Panc1 (cell line): ENCODE results near the gene CNTNAP4.

Experiments used
- POLR2AphosphoS5 ChIP-seq: IDR thresholded peaks from 2 replicates; pipeline ENCODE4 v1.6.1; 2012; ENCODE audit warnings: mild to moderate bottlenecking, low read depth, low read length, moderate library complexity
- TF ChIP-seq, protein P1 (sequence below): fragments of 450-650 bp; IDR thresholded peaks from 2 replicates; pipeline ENCODE4 v1.5.1; 2017; ENCODE audit warnings: mild to moderate bottlenecking
- TF ChIP-seq, protein P2 (sequence below), 2 experiments: IDR thresholded peaks; 2 replicates each; pipeline ENCODE4 v1.6.1; 2011 to 2012; ENCODE audit warnings: low read depth in 2 of 2, control low read depth in 1 of 2, low read length in 1 of 2, mild to moderate bottlenecking in 1 of 2, moderate library complexity in 1 of 2; ENCODE audit not compliant: insufficient read depth in 1 of 2

DNA sequence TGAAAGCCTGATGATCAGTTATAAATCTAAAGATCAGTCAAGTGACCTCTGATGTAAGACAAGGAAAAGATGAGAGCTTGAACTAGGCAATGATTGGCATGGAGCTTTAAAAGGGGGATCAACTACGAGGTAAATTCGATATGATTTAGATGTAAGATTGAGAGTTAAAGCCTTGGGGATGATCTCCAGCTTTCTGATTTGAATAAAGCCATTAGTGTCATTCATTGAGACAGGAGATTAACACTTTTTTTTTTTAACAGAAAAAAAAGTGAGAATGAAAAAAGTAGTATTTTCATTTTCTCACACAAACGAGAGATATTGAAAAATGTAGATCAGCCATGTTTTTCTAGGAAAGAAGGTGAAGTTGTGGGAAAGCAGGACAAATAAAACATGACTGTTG lies 225.4 kb downstream of the CNTNAP4 start:
- TF ChIP-seq, protein P1, sequence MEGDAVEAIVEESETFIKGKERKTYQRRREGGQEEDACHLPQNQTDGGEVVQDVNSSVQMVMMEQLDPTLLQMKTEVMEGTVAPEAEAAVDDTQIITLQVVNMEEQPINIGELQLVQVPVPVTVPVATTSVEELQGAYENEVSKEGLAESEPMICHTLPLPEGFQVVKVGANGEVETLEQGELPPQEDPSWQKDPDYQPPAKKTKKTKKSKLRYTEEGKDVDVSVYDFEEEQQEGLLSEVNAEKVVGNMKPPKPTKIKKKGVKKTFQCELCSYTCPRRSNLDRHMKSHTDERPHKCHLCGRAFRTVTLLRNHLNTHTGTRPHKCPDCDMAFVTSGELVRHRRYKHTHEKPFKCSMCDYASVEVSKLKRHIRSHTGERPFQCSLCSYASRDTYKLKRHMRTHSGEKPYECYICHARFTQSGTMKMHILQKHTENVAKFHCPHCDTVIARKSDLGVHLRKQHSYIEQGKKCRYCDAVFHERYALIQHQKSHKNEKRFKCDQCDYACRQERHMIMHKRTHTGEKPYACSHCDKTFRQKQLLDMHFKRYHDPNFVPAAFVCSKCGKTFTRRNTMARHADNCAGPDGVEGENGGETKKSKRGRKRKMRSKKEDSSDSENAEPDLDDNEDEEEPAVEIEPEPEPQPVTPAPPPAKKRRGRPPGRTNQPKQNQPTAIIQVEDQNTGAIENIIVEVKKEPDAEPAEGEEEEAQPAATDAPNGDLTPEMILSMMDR, result no peak
- no peak for TF ChIP-seq POLR2AphosphoS5
- TF ChIP-seq, protein P2, sequence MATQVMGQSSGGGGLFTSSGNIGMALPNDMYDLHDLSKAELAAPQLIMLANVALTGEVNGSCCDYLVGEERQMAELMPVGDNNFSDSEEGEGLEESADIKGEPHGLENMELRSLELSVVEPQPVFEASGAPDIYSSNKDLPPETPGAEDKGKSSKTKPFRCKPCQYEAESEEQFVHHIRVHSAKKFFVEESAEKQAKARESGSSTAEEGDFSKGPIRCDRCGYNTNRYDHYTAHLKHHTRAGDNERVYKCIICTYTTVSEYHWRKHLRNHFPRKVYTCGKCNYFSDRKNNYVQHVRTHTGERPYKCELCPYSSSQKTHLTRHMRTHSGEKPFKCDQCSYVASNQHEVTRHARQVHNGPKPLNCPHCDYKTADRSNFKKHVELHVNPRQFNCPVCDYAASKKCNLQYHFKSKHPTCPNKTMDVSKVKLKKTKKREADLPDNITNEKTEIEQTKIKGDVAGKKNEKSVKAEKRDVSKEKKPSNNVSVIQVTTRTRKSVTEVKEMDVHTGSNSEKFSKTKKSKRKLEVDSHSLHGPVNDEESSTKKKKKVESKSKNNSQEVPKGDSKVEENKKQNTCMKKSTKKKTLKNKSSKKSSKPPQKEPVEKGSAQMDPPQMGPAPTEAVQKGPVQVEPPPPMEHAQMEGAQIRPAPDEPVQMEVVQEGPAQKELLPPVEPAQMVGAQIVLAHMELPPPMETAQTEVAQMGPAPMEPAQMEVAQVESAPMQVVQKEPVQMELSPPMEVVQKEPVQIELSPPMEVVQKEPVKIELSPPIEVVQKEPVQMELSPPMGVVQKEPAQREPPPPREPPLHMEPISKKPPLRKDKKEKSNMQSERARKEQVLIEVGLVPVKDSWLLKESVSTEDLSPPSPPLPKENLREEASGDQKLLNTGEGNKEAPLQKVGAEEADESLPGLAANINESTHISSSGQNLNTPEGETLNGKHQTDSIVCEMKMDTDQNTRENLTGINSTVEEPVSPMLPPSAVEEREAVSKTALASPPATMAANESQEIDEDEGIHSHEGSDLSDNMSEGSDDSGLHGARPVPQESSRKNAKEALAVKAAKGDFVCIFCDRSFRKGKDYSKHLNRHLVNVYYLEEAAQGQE (IDR thresholded peaks at IDR 0.05; ENCODE audit: insufficient read depth in 1 of 2, low read depth in 2 of 2, low read length in 1 of 2), result no peak
